Dendritic cell treated with granulocyte-macrophage colony-stimulating factor and Interleukin-4, amounts not matched to agents 40 ng/mL and 50 ng/mL, for 4 days (primary cell): ENCODE data around the gene WTAP.
"Not testable (repeated sequence)": the region's sequence is repeated elsewhere in the genome, so short reads cannot be mapped to it uniquely, and the experiment has no call there.

Experiments used
- H3K27ac Mint-ChIP-seq: one replicate; pipeline ENCODE4 v1.8.0; 2022; ENCODE audit warnings: mild to moderate bottlenecking, mixed read lengths
- H3K27me3 Mint-ChIP-seq: one replicate; pipeline ENCODE4 v1.8.0; 2022; ENCODE audit warnings: mild to moderate bottlenecking, mixed read lengths
- H3K36me3 Mint-ChIP-seq: one replicate; pipeline ENCODE4 v1.8.0; 2022; ENCODE audit warnings: low read depth, mixed read lengths
- H3K4me1 Mint-ChIP-seq: one replicate; pipeline ENCODE4 v1.8.0; 2022; ENCODE audit warnings: low read depth, mixed read lengths
- H3K4me3 Mint-ChIP-seq: one replicate; pipeline ENCODE4 v1.8.0; 2022; ENCODE audit warnings: mild to moderate bottlenecking, moderate library complexity, mixed read lengths
- H3K9me3 Mint-ChIP-seq: one replicate; pipeline ENCODE4 v1.8.0; 2022; ENCODE audit warnings: mixed read lengths
- intact Hi-C: fragments of 100-400 bp; cut with micrococcal nuclease; formaldehyde crosslinking; loops from one replicate; pipeline ENCODE4 v1.15.0; 2022

Gene WTAP

DNA sequence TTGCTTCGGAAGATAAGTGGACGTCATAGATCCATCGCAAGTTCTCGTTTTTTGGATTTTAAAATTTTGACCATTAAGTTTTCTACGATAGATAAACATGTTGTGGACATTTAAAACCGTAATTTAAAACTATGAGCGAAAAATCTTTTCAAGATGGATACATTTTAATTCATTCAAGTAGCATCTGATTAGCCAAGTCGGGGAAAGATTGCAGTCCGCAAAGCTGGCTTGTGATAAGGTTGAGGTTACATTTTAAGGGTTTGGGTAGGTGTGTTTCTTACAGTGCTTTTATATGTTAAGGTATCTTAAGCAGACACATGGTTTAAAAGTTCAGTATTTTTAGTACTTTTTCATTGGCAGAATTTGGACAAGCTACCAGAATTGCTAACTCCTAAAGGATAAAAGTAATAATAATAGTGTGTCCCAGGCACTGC is 1.2 kb downstream of the WTAP start:
- Mint-ChIP-seq H3K4me3 (peak overlapping the region; percentile 84), H3K36me3 (peaks cover 41% of the 10 kb centered on the region), H3K27me3 (no peaks in the 10 kb centered on the region), H3K9me3 (no peaks in the 10 kb centered on the region), H3K4me1 (peaks cover 36% of the 10 kb centered on the region), H3K27ac (peak overlapping the region; percentile 97)
- intact Hi-C loops = loop anchor here (2.0 kb wide), 1 partner anchor 32 kb away; no protein-coding TSS in a partner anchor

DNA sequence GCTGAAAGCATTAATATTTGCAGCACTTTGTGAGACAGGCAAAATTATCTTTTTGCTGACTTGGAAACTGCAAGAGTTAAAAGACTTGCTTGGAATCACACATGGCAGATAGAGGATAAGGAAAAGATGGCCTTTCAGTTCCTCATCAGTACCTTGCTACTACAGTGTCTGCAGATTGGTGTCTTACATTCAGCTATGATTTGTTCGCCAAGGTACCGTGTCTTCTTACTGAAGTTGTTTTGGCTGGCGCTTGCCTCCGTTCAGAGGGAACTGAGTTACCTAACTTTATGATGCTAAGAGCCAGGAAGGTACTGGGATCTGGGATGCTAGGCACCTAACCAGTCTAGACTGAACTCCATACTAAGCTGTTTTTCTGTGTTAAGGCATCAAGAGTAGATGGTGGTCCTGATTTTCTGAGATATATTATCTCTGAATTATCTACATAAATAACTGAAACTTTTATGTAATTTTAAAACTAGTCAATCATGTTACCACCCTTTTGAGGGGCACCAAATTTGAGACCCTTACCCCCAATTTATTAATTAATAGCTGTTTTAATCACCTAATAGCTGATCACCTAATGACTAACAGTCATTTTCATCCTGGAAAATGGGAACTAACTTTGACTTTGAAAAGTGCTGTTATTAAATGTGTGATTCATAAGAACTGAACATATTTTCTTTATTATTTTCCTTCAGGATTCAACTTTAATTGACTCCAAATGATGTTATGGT is 2.5 kb downstream of the WTAP start:
- Mint-ChIP-seq H3K27ac (no peak overlapping the region), H3K27me3 (no peaks in the 10 kb centered on the region), H3K36me3 (peaks cover 35% of the 10 kb centered on the region), H3K4me3 (peak overlapping the region; percentile 23), H3K9me3 (no peaks in the 10 kb centered on the region), H3K4me1 (peaks cover 41% of the 10 kb centered on the region)
- intact Hi-C loops = loop anchor here (2.0 kb wide), 1 partner anchor 31 kb away; no protein-coding TSS in a partner anchor

DNA sequence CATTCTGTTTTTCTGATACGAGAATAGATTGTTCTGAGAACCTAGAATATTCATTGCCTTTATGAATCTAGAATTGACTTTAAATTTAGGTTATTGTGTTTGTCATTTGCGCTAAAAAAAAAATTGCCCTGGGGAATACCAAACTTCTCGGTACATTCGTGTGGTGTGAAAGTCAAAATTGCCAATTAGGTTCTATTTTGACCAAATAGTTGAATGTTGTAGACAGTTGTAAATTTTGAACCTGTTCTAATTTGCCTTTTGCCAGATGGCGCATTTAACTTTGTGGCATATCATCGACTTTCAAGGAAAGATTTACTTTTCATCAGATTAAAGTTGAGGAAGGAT is 3.0 kb downstream of the WTAP start:
- Mint-ChIP-seq H3K4me3 (no peak overlapping the region), H3K27ac (no peak overlapping the region), H3K4me1 (peaks cover 37% of the 10 kb centered on the region), H3K27me3 (no peaks in the 10 kb centered on the region), H3K36me3 (peaks cover 33% of the 10 kb centered on the region), H3K9me3 (no peaks in the 10 kb centered on the region)
- intact Hi-C loops = no loop called here

DNA sequence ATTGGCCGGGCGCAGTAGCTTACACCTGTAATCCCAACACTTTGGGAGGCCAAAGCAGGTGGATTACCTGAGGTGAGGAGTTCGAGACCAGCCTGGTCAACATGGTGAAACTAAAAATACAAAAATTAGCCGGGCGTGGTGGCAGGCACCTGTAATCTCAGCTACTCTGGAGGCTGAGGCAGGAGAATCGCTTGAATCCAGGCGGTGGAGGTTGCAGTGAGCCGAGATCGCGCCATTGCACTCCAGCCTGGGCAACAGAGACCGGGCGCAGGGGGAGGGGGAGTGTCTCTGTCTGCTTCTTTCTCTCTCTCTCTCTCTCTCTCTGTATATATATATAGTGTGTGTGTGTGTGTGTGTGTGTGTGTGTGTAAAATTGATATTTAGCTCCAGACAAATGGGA is 5.2 kb downstream of the WTAP start:
- H3K4me1 Mint-ChIP-seq = peaks cover 33% of the 10 kb centered on the region
- intact Hi-C loops, H3K9me3 Mint-ChIP-seq, H3K27me3 Mint-ChIP-seq, H3K27ac Mint-ChIP-seq, H3K4me3 Mint-ChIP-seq: not testable (repeated sequence)
- peaks cover 25% of the 10 kb centered on the region for H3K36me3 Mint-ChIP-seq

DNA sequence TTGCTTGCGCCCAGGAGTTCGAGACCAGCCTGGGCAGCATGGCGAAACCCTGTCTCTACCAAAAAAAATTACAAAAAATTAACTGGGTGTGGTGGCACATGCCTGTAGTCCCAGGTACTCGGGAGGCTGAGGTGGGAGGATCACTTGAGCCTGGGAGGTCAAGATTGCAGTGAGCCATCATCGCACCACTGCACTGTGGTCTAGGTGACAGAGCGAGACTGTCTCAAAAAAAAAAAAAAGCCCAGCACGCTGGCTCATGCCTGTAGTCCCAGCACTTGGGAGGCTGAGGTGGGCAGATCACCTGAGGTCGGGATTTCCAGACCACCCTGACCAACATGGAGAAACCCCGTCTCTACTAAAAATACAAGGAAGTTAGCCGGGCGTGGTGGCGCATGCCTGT is 6.1 kb downstream of the WTAP start:
- intact Hi-C loops, H3K4me3 Mint-ChIP-seq, H3K9me3 Mint-ChIP-seq, H3K27ac Mint-ChIP-seq, H3K27me3 Mint-ChIP-seq: not testable (repeated sequence)
- peaks cover 33% of the 10 kb centered on the region for H3K36me3 Mint-ChIP-seq
- peaks cover 41% of the 10 kb centered on the region for H3K4me1 Mint-ChIP-seq

DNA sequence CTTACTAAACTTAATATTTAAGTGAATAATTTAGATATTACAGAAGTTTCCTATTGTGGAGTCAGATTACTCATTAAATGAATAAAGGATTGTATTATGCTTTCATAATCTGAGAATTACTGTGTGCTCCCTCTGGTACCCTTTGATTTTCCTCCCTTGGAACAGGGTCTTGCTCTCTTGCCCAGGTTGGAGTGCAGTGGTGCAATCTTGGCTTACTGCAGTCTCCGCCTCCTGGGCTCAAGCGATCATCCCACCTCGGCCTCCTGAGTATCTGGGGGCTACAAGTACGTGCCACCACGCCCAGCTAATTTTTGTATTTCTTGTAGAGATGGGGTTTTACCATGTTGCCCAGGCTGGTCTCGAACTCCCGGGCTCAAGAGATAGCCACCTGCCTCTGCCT is 9.6 kb downstream of the WTAP start:
- Mint-ChIP-seq H3K27me3 (no peaks in the 10 kb centered on the region), H3K9me3 (no peaks in the 10 kb centered on the region), H3K36me3 (peaks cover 51% of the 10 kb centered on the region), H3K4me1 (peaks cover 34% of the 10 kb centered on the region), H3K27ac (no peak overlapping the region), H3K4me3 (no peak overlapping the region)
- intact Hi-C loops = no loop called here

DNA sequence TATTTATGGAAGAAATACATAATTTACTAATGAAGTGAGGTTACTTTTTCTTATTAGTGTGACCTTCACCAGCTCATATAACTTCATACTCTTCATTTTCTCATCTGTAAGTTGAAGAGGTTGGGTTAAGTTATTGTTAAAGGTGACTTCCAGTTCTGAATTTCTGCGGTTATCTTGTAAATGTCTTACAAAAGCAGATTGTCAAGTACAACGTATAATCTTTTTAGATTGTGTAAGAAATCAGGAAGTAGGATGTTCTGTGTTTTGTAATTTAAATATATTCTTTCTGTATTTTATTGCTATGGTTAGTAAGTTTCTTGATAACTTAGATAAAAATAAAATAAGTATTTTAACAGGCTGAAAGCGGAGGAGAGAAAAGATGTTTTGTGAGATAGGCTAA is 12.0 kb downstream of the WTAP start:
- Mint-ChIP-seq H3K36me3 (peaks cover 61% of the 10 kb centered on the region), H3K4me1 (peaks cover 15% of the 10 kb centered on the region), H3K27ac (no peak overlapping the region), H3K4me3 (no peak overlapping the region), H3K27me3 (no peaks in the 10 kb centered on the region), H3K9me3 (no peaks in the 10 kb centered on the region)
- intact Hi-C loops = no loop called here

DNA sequence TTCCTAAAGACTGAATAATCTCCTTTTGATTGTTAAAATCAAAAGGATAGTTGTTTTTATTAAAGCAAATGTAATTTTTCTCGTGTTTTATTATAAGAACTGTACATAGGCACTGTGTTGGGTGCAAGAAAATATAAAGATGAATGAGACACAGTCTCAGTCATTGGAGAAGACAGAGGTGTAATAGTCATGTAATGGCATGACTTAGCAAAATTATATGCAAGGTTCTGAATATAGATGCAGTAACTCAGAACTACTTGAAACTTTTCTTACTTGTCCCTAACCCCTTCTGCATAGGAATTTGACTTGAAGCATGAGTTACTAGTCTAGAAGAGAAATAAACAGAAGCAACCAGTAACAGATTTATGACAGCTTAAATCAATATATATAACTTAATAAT is 14.9 kb downstream of the WTAP start:
- H3K4me3 Mint-ChIP-seq = no peak overlapping the region
- intact Hi-C loops = loop anchor here (5.0 kb wide), 1 partner anchor 50 kb away; the partner anchor contains the start of gene SOD2
- peaks cover 89% of the 10 kb centered on the region for H3K36me3 Mint-ChIP-seq
- peaks cover 30% of the 10 kb centered on the region for H3K4me1 Mint-ChIP-seq
- no peaks in the 10 kb centered on the region for H3K27me3 Mint-ChIP-seq
- no peaks in the 10 kb centered on the region for H3K9me3 Mint-ChIP-seq
- H3K27ac Mint-ChIP-seq = no peak overlapping the region

DNA sequence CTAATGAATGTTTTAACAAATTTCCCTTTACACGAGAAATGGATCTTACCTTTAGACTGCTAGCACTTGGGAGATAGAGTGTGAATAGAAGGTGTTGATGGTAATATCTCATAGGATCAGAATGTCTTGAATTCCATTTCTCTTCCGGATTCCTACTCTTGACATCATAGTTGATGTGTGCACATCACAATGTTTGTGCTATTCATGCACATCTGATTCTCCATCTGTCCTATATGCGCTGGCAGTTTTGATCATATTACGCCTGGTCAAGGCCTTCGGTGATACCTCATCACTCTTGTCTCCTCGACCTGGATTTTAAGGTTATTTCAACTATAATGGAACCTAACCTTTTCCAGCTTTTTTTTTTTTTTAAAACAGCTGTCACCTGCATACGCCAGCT is 17.8 kb downstream of the WTAP start:
- intact Hi-C loops = no loop called here
- Mint-ChIP-seq H3K27me3 (no peaks in the 10 kb centered on the region), H3K4me3 (no peak overlapping the region), H3K4me1 (peaks cover 19% of the 10 kb centered on the region), H3K9me3 (no peaks in the 10 kb centered on the region), H3K36me3 (peaks cover 99% of the 10 kb centered on the region), H3K27ac (peak overlapping the region; percentile 2)

DNA sequence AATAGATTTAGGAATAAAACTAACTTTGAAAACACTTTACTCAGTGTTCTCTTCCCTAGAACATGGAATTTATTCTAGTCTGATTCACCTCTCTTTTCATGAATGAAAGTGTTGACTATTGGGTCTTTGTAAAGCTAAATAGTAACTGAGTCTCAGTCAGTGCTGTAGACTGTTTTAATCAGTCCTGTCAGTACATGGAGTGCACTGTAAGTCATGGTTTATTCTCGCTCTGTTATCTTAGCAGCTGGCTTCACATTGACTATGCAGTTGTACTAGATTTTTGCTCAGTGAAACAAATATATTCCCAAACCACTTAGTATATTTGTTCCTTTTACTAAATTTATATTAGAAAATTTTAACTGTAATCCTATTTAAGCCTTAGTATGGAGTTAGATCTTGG is 19.5 kb downstream of the WTAP start:
- Mint-ChIP-seq H3K4me3 (no peak overlapping the region), H3K27me3 (no peaks in the 10 kb centered on the region), H3K9me3 (no peaks in the 10 kb centered on the region), H3K27ac (no peak overlapping the region), H3K36me3 (peaks cover 95% of the 10 kb centered on the region), H3K4me1 (peaks cover 19% of the 10 kb centered on the region)
- intact Hi-C loops = no loop called here

DNA sequence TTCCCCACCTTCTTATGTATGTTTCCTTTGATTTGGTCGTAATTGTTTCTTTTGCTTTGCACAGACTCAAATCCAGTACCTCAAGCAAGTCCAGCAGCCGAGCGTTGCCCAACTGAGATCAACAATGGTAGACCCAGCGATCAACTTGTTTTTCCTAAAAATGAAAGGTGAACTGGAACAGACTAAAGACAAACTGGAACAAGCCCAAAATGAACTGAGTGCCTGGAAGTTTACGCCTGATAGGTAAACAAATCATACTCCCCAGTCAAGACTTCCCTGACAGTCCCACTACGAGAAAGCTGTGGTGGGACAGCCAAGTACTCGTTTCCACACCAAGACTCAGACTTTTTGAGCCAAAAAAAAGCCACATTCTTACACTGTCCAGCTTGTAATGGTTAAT is 20.8 kb downstream of the WTAP start:
- intact Hi-C loops, H3K27me3 Mint-ChIP-seq, H3K4me3 Mint-ChIP-seq, H3K9me3 Mint-ChIP-seq, H3K27ac Mint-ChIP-seq: not testable (repeated sequence)
- Mint-ChIP-seq H3K36me3 (peaks cover 94% of the 10 kb centered on the region), H3K4me1 (peaks cover 19% of the 10 kb centered on the region)

DNA sequence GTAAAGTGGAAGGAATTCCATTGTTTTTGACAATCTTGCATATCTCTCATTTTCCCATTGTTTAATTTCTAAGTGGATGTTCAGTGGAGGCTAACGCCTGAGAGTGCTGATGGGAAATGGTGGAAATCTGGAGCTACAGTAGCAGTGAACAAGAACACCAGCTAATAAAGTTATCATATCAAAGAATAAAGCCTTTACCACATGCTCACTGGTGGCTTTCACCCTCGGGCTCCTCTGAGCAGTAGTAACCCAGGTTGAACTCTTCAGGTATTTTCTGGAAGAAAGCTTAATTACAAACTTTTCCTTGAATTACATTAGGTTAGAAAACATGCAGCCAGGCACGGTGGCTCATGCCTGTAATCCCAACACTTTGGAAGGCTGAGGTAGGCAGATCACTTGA is 24.1 kb downstream of the WTAP start:
- intact Hi-C loops = loop anchor here (5.0 kb wide), 1 partner anchor 36 kb away; the partner anchor contains the start of gene TCP1
- Mint-ChIP-seq H3K36me3 (peaks cover 93% of the 10 kb centered on the region), H3K4me3 (no peak overlapping the region), H3K27me3 (no peaks in the 10 kb centered on the region), H3K4me1 (no peaks in the 10 kb centered on the region), H3K27ac (no peak overlapping the region), H3K9me3 (no peaks in the 10 kb centered on the region)

DNA sequence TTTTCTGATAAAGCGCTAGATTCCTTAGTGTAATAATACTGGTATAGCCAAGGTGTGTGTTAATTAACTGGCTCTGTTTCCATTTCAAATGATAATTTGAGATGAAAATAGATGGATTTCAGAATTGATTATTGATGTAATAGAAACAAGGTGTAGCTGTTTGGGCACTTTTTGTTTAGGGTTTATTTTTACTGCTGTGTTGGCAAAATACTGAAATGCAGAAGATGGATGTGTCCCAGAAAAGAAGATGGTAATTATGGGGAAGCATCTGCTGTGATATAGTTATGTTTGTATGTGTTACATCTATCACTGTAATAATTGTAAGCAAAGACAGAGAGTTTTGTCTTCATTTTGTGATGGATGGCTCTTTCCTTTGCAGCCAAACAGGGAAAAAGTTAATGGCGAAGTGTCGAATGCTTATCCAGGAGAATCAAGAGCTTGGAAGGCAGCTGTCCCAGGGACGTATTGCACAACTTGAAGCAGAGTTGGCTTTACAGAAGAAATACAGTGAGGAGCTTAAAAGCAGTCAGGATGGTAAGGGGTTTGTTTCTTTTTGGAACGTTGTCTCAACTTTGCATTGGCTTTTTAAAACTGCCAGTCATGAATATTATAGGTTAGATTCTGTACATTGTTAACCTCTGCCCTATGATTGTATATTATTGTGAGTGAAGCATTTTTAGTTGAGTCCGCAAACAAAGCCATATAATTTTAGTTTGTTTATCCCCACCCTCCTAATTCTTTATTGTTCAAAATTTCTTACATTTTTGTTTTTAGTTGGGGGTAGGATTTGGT is 26.0 kb downstream of the WTAP start:
- no peaks in the 10 kb centered on the region for H3K9me3 Mint-ChIP-seq
- H3K4me1 Mint-ChIP-seq = peaks cover under 1% of the 10 kb centered on the region
- H3K27me3 Mint-ChIP-seq = no peaks in the 10 kb centered on the region
- intact Hi-C loops = loop anchor here (5.0 kb wide), 1 partner anchor 34 kb away; the partner anchor contains the start of gene TCP1
- no peak overlapping the region for H3K4me3 Mint-ChIP-seq
- H3K36me3 Mint-ChIP-seq = peaks cover 93% of the 10 kb centered on the region
- no peak overlapping the region for H3K27ac Mint-ChIP-seq

DNA sequence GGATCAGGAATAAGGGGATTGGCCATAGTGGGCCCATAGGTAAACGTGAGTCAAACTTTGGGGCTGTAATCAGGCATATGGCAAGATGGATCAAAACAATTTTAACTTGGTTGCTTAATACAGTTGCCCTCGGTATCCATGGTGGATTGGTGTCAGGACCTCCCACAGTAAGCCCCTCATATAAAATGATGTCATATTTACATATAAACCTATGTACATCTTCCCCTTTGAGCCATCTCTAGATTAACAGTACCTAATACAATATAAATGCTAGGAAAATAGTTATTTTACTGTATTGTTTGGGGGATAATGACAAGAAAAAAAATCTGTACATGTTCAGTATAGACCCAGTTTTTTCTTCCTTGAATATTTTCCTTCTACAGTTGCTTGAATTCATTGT is 27.1 kb downstream of the WTAP start:
- Mint-ChIP-seq H3K27me3 (no peaks in the 10 kb centered on the region), H3K36me3 (peaks cover 90% of the 10 kb centered on the region), H3K4me1 (peaks cover 5% of the 10 kb centered on the region), H3K9me3 (no peaks in the 10 kb centered on the region), H3K27ac (no peak overlapping the region), H3K4me3 (no peak overlapping the region)
- intact Hi-C loops = loop anchor here (5.0 kb wide), 1 partner anchor 33 kb away; the partner anchor contains the start of gene TCP1
